Gastroesophageal sphincter (tissue), 4 donors: Measurements from ENCODE around the gene GNPTG. TPM values are rescaled to one million over a fixed set of nuclear protein-coding genes. Genes with fewer than 3 reads are reported as not detected.
A peak's percentile ranks its signal among the peaks of the same experiment; 100 is the strongest.

ENCODE experiments used
- ATAC-seq: fragments of 150-250 bp; one replicate; pipeline ENCODE4 v1.9.1; 2016; ENCODE audit warnings: mild to moderate bottlenecking, moderate library complexity
- H3K27ac ChIP-seq, 4 donors: fragments of 200-600 bp; sonication (generic) in 3 of 4; 1 replicate in 3 of 4; 2 replicates in 1 of 4; pipeline ENCODE4 v1.5.1; 2016 to 2019
- H3K27me3 ChIP-seq: fragments of 200-600 bp; sonication (generic); one replicate; pipeline ENCODE4 v1.5.1; 2019
- H3K36me3 ChIP-seq, 2 donors: fragments of 200-600 bp; sonication (generic); one replicate each; pipeline ENCODE4 v1.5.1; 2019; ENCODE audit warnings: control low read depth in 1 of 2
- H3K4me1 ChIP-seq, 3 donors: fragments of 200-600 bp; sonication (generic); 1 replicate in 2 of 3; 2 replicates in 1 of 3; pipeline ENCODE4 v1.5.1; 2016 to 2019; ENCODE audit warnings: control low read depth in 2 of 3
- H3K4me3 ChIP-seq, 2 donors: fragments of 200-600 bp; sonication (generic); one replicate each; pipeline ENCODE4 v1.5.1; 2019; ENCODE audit warnings: mild to moderate bottlenecking in 1 of 2, moderate library complexity in 1 of 2
- H3K9me3 ChIP-seq, 3 donors: fragments of 200-600 bp; sonication (generic); one replicate each; pipeline ENCODE4 v1.5.1; 2017 to 2019; ENCODE audit warnings: control low read depth in 2 of 3
- CTCF ChIP-seq, 4 experiments: fragments of 200-600 bp in 2 of 4; fragments of 450-650 bp in 2 of 4; sonication (generic) in 1 of 4; IDR thresholded peaks; one replicate each; pipeline ENCODE4 v1.5.1; 2017 to 2019; ENCODE audit warnings: antibody characterized with exemption in 4 of 4, mild to moderate bottlenecking in 2 of 4, moderate library complexity in 2 of 4
- EP300 ChIP-seq: sonication (generic); formaldehyde crosslinking; IDR thresholded peaks from one replicate; pipeline ENCODE4 v1.6.1; 2017; ENCODE audit warnings: antibody characterized with exemption, mild to moderate bottlenecking
- POLR2A ChIP-seq, 2 donors: fragments of 450-650 bp; IDR thresholded peaks; one replicate each; pipeline ENCODE4 v1.6.1; 2017; ENCODE audit warnings: antibody characterized with exemption in 2 of 2, mild to moderate bottlenecking in 2 of 2, moderate library complexity in 1 of 2
- POLR2AphosphoS5 ChIP-seq: sonication (generic); formaldehyde crosslinking; IDR thresholded peaks from one replicate; pipeline ENCODE4 v1.6.1; 2017; ENCODE audit warnings: antibody characterized with exemption
- WGBS, 2 donors: methylation state at CpG; one replicate each; pipeline ENCODE4 v1.1.5; 2018; ENCODE audit warnings: low coverage in 1 of 2; 5-methylcytosine and 5-hydroxymethylcytosine counted together
- total RNA-seq, 4 donors: library from RNA; depleted of rRNA; stranded (reverse); fragments of >200 nt; gene quantifications; one replicate each; pipeline ENCODE4 v1.1.0, GENCODE V29; 2016

The GNPTG gene
- total RNA-seq, 4 donors from 2014 or later, result 45.1 to 55.3 (median 50.5) TPM

GRCh38 chr16:1356061-1356900 lies 4.5 kb downstream of the GNPTG start:
- H3K27me3 ChIP-seq, result no peaks in the 10 kb centered on the region
- no peaks in the 10 kb centered on the region for H3K9me3 ChIP-seq
- no peak for ATAC-seq
- WGBS, 2 donors, result 63% methylated on average over 4 of the region's 33 CpGs; no CpG with 5 or more reads in 1 of the 2 donors
- peaks cover 0 to 51% (median 17%) of the 10 kb centered on the region in 3 donors for H3K4me1 ChIP-seq
- H3K27ac ChIP-seq, result no peak overlapping the region
- no peak overlapping the region for H3K4me3 ChIP-seq
- TF ChIP-seq POLR2A (IDR thresholded peaks at IDR 0.05), result no peak
- no peak for TF ChIP-seq EP300
- no peak for TF ChIP-seq CTCF (IDR thresholded peaks at IDR 0.05)
- TF ChIP-seq POLR2AphosphoS5, result no peak
- H3K36me3 ChIP-seq, result peaks cover 0 to 37% of the 10 kb centered on the region in 2 donors

- peaks cover 0 to 41% (median 10%) of the 10 kb centered on the region in 3 donors for H3K4me1 ChIP-seq
- peaks cover 0 to 54% of the 10 kb centered on the region in 2 donors for H3K36me3 ChIP-seq
- H3K27ac ChIP-seq, result no peak overlapping the region
- peak; percentile 32 for ATAC-seq
- no peak overlapping the region for H3K4me3 ChIP-seq
- no peaks in the 10 kb centered on the region for H3K9me3 ChIP-seq
- H3K27me3 ChIP-seq, result no peaks in the 10 kb centered on the region
- WGBS, 2 donors, result 60% methylated on average over 6 of the region's 19 CpGs; no CpG with 5 or more reads in 1 of the 2 donors
- TF ChIP-seq POLR2AphosphoS5 (no peak), EP300 (no peak), CTCF (IDR thresholded peaks at IDR 0.05) (no peak), POLR2A (IDR thresholded peaks at IDR 0.05) (no peak)
These were observed 6.3 kb downstream of the GNPTG start for GRCh38 chr16:1357906-1358566.

- H3K27ac ChIP-seq, result no peak overlapping the region
- no peak overlapping the region for H3K4me3 ChIP-seq
- ATAC-seq, result no peak
- H3K27me3 ChIP-seq, result no peaks in the 10 kb centered on the region
- peaks cover 0 to 5% (median 0%) of the 10 kb centered on the region in 3 donors for H3K4me1 ChIP-seq
- no CpG with 5 or more reads among the region's 43 CpGs for WGBS, 2 donors
- no peaks in the 10 kb centered on the region for H3K9me3 ChIP-seq
- peaks cover 0 to 92% of the 10 kb centered on the region in 2 donors for H3K36me3 ChIP-seq
- TF ChIP-seq POLR2A (IDR thresholded peaks at IDR 0.05) (no peak), CTCF (IDR thresholded peaks at IDR 0.05) (no peak), POLR2AphosphoS5 (no peak), EP300 (no peak)
These were observed 10.1 kb downstream of the GNPTG start for GRCh38 chr16:1361685-1362360.

GRCh38 chr16:1362807-1363206 lies 11.1 kb downstream of the GNPTG start:
- Histone ChIP-seq H3K27ac (no peak overlapping the region), H3K9me3 (no peaks in the 10 kb centered on the region), H3K4me3 (no peak overlapping the region), H3K4me1 (peaks cover 0 to 4% (median 0%) of the 10 kb centered on the region in 3 donors), H3K36me3 (peaks cover 0 to 100% of the 10 kb centered on the region in 2 donors), H3K27me3 (no peaks in the 10 kb centered on the region)
- WGBS, 2 donors, result 65% methylated on average over 2 to 6 of the region's 11 CpGs
- TF ChIP-seq POLR2A (IDR thresholded peaks at IDR 0.05) (no peak), POLR2AphosphoS5 (no peak), EP300 (no peak), CTCF (IDR thresholded peaks at IDR 0.05) (no peak)
- ATAC-seq, result no peak
